IMR-90 (cell line): ENCODE data around the gene SLC8A1. TPM values are rescaled to one million over a fixed set of nuclear protein-coding genes. Genes with fewer than 3 reads are reported as not detected.

ENCODE experiments used
- ATAC-seq: fragments of 200-7000 bp; cut with Tn5 transposase; 2 replicates; pipeline ENCODE4 v1.9.1; 2020; ENCODE audit warnings: low read depth, mild to moderate bottlenecking, moderate library complexity
- BruUV-seq: library from RNA; stranded (reverse); fragments of 400-500 nt; replicated peaks from 2 replicates; lab custom pipeline; 2021; lab: Mats Ljungman, UMichigan
- CTCF ChIA-PET: fragments of 300-600 bp; formaldehyde crosslinking; extraction: SDS; loops from one replicate; lab custom pipeline; 2021; ENCODE audit warnings: antibody characterized with exemption; lab: Yijun Ruan, JAX
- POLR2A ChIA-PET: fragments of 300-600 bp; sonication (Branson Sonifier 250); formaldehyde crosslinking; loops from one replicate; lab custom pipeline; 2022; ENCODE audit warnings: antibody characterized with exemption; ENCODE audit not compliant: unreplicated experiment; lab: Charles Lee
- DNase-seq: peaks from one replicate; pipeline ENCODE4 v3.0.0; 2013
- H2AFZ ChIP-seq: replicated peaks from 2 replicates; pipeline ENCODE3; 2013; ENCODE audit warnings: low read length, mild to moderate bottlenecking; ENCODE audit not compliant: poor library complexity
- H2AK5ac ChIP-seq: 2 replicates; pipeline ENCODE4 v1.6.1; 2013; ENCODE audit warnings: low read depth, low read length, inconsistent platforms
- H2AK9ac ChIP-seq: replicated peaks from 2 replicates; pipeline ENCODE3; 2013; ENCODE audit warnings: mild to moderate bottlenecking, low read depth, low read length, moderate library complexity; ENCODE audit not compliant: poor library complexity
- H2BK120ac ChIP-seq: 2 replicates; pipeline ENCODE4 v1.6.1; 2013; ENCODE audit warnings: low read depth, low read length, inconsistent platforms
- H2BK15ac ChIP-seq: 3 replicates; pipeline ENCODE4 v1.6.1; 2013; ENCODE audit warnings: low read depth, low read length, inconsistent platforms
- H2BK20ac ChIP-seq: 2 replicates; pipeline ENCODE4 v1.6.1; 2013; ENCODE audit warnings: low read depth, mild to moderate bottlenecking, inconsistent platforms, low read length, moderate library complexity
- H2BK5ac ChIP-seq: 2 replicates; pipeline ENCODE4 v1.6.1; 2013; ENCODE audit warnings: mild to moderate bottlenecking, low read depth, low read length, inconsistent platforms; ENCODE audit not compliant: poor library complexity, severe bottlenecking
- H3K14ac ChIP-seq: replicated peaks from 2 replicates; pipeline ENCODE4 v1.6.1; 2013; ENCODE audit warnings: low read depth, low read length, inconsistent platforms
- H3K18ac ChIP-seq: 2 replicates; pipeline ENCODE4 v1.6.1; 2013; ENCODE audit warnings: low read depth, low read length, control low read depth
- H3K23ac ChIP-seq: 2 replicates; pipeline ENCODE4 v1.6.1; 2013; ENCODE audit warnings: low read depth, low read length, inconsistent platforms
- H3K27ac ChIP-seq: 2 replicates; pipeline ENCODE4 v1.5.1; 2013; ENCODE audit warnings: mild to moderate bottlenecking, control low read depth, low read length; ENCODE audit not compliant: insufficient read depth
- H3K27me3 ChIP-seq: 2 replicates; pipeline ENCODE4 v1.6.1; 2013; ENCODE audit warnings: low read length; ENCODE audit not compliant: control insufficient read depth, insufficient read depth
- H3K36me3 ChIP-seq: 2 replicates; pipeline ENCODE4 v1.6.1; 2013; ENCODE audit warnings: low read length, mixed read lengths; ENCODE audit not compliant: control insufficient read depth, insufficient read depth
- H3K4ac ChIP-seq: 2 replicates; pipeline ENCODE4 v1.6.1; 2013; ENCODE audit warnings: low read depth, low read length, inconsistent platforms
- H3K4me1 ChIP-seq: 2 replicates; pipeline ENCODE4 v1.6.1; 2013; ENCODE audit warnings: low read length, mixed read lengths; ENCODE audit not compliant: control insufficient read depth, insufficient read depth
- H3K4me2 ChIP-seq: 2 replicates; pipeline ENCODE4 v1.6.1; 2013; ENCODE audit warnings: low read depth, mild to moderate bottlenecking, control low read depth, low read length, moderate library complexity
- H3K4me3 ChIP-seq: 2 replicates; pipeline ENCODE4 v1.5.1; 2013; ENCODE audit warnings: low read depth, mild to moderate bottlenecking, control low read depth, low read length, moderate library complexity; ENCODE audit not compliant: insufficient read depth
- H3K56ac ChIP-seq: 2 replicates; pipeline ENCODE4 v1.6.1; 2013; ENCODE audit warnings: low read length, inconsistent platforms; ENCODE audit not compliant: insufficient read depth; ENCODE audit errors: extremely low read depth
- H3K79me1 ChIP-seq, 2 experiments: 2 replicates each; pipeline ENCODE4 v1.6.1; 2013; ENCODE audit warnings: low read length in 2 of 2, inconsistent platforms in 1 of 2, low read depth in 1 of 2
- H3K9ac ChIP-seq: 2 replicates; pipeline ENCODE4 v1.6.1; 2013; ENCODE audit warnings: low read depth, low read length, control low read depth
- H3K9me1 ChIP-seq: 2 replicates; pipeline ENCODE4 v1.6.1; 2013; ENCODE audit warnings: low read length, inconsistent platforms; ENCODE audit not compliant: insufficient read depth
- H3K9me3 ChIP-seq: 2 replicates; pipeline ENCODE4 v1.6.1; 2013; ENCODE audit warnings: low read length; ENCODE audit not compliant: control insufficient read depth, insufficient read depth
- H4K20me1 ChIP-seq: 2 replicates; pipeline ENCODE4 v1.6.1; 2013; ENCODE audit warnings: low read length, inconsistent platforms; ENCODE audit not compliant: insufficient read depth
- H4K5ac ChIP-seq: 2 replicates; pipeline ENCODE4 v1.6.1; 2013; ENCODE audit warnings: mild to moderate bottlenecking, low read depth, low read length, control low read depth
- H4K8ac ChIP-seq, 2 experiments: 2 replicates each; pipeline ENCODE4 v1.6.1; 2013; ENCODE audit warnings: low read depth in 2 of 2, low read length in 2 of 2, control low read depth in 1 of 2, inconsistent platforms in 1 of 2
- H4K91ac ChIP-seq: 2 replicates; pipeline ENCODE4 v1.6.1; 2013; ENCODE audit warnings: low read depth, low read length, inconsistent platforms; ENCODE audit not compliant: insufficient read depth
- BHLHE40 ChIP-seq: fragments of 150-350 bp; IDR thresholded peaks from 2 replicates; pipeline ENCODE4 v1.6.1; 2016; ENCODE audit warnings: mild to moderate bottlenecking, low read depth, low read length
- CEBPB ChIP-seq: IDR thresholded peaks from 2 replicates; pipeline ENCODE4 v1.6.1; 2012; ENCODE audit warnings: low read depth, low read length, improper control_type of control experiment
- MAZ ChIP-seq: IDR thresholded peaks from 2 replicates; pipeline ENCODE4 v1.6.1; 2012; ENCODE audit warnings: low read depth, mild to moderate bottlenecking, low read length, improper control_type of control experiment, moderate library complexity, borderline replicate concordance
- NFE2L2 ChIP-seq: fragments of 150-350 bp; IDR thresholded peaks from 2 replicates; pipeline ENCODE4 v1.6.1; 2016; ENCODE audit warnings: low read depth, mild to moderate bottlenecking, low read length
- RCOR1 ChIP-seq: IDR thresholded peaks from 2 replicates; pipeline ENCODE4 v1.6.1; 2012; ENCODE audit warnings: mild to moderate bottlenecking, low read length, improper control_type of control experiment; ENCODE audit not compliant: insufficient replicate concordance
- USF2 ChIP-seq: fragments of 150-350 bp; IDR thresholded peaks from 2 replicates; pipeline ENCODE4 v1.6.1; 2017; ENCODE audit warnings: mild to moderate bottlenecking, antibody characterized with exemption, low read length, low read depth
- whole genome bisulfite sequencing, 2 experiments: methylation state at CpG; one replicate each; pipeline versions ENCODE4 v1.1.5 to v1.1.7; 2013; ENCODE audit warnings: missing lambda C conversion rate in 2 of 2; ENCODE audit not compliant: insufficient read length in 1 of 2; ENCODE audit errors: extremely low coverage in 2 of 2; 5-methylcytosine and 5-hydroxymethylcytosine counted together
- dilution Hi-C: fragments of 300-500 bp; cut with HindIII; formaldehyde crosslinking; loops from one replicate; pipeline ENCODE4 v1.14.3; 2018; ENCODE audit warnings: low sequenced_read_pairs; ENCODE audit not compliant: unreplicated experiment
- in situ Hi-C: fragments of 300-500 bp; cut with MboI; formaldehyde crosslinking; loops from 3 replicates; pipeline ENCODE4 v1.14.3; 2019; ENCODE audit warnings: low sequenced_read_pairs, inconsistent platforms, mixed read lengths
- intact Hi-C: fragments of 100-400 bp; cut with micrococcal nuclease; formaldehyde crosslinking; loops from 2 replicates; pipeline ENCODE4 v1.10.0; 2022
- polyA plus RNA-seq, 3 experiments: library from polyadenylated mRNA; depleted of rRNA; stranded (reverse); fragments of >200 nt; gene quantifications; 2 replicates each; pipeline ENCODE4 v1.2.3, GENCODE V29; 2012; ENCODE audit warnings: low replicate concordance in 1 of 3
- total RNA-seq: library from RNA; depleted of rRNA; stranded (reverse); fragments of >200 nt; gene quantifications from 2 replicates; pipeline ENCODE4 v1.2.3, GENCODE V29; 2012

Gene SLC8A1
- total and polyA plus RNA-seq, 2 of the 4 experiments (the other 2 are of a cell fraction): 7.7 to 57.0 TPM

- Histone ChIP-seq H3K9ac (no peak overlapping the region), H3K4me3 (no peak overlapping the region), H3K4me2 (no peak overlapping the region), H3K27ac (no peak overlapping the region), H3K36me3 (no peaks in the 10 kb centered on the region), H3K27me3 (no peaks in the 10 kb centered on the region), H4K5ac (no peak overlapping the region), H3K18ac (no peak overlapping the region), H3K56ac (no peak overlapping the region), H2BK120ac (no peak overlapping the region), H2BK20ac (no peak overlapping the region), H2AFZ (no peak overlapping the region), H2BK5ac (no peak overlapping the region), H3K14ac (no peak overlapping the region), H4K91ac (no peak overlapping the region), H2AK9ac (no peak overlapping the region), H3K23ac (no peak overlapping the region), H4K8ac (no peak overlapping the region), H3K4me1 (no peaks in the 10 kb centered on the region), H3K9me3 (0 out of 2 replicates have a peak, but pooled peaks cover 2% of the 10 kb centered on the region), H3K9me1 (no peaks in the 10 kb centered on the region), H3K4ac (no peak overlapping the region), H2AK5ac (no peak overlapping the region), H4K20me1 (no peaks in the 10 kb centered on the region), H3K79me1 (no peaks in the 10 kb centered on the region), H2BK15ac (no peak overlapping the region)
- DNase-seq: peak; percentile 26
- TF ChIP-seq NFE2L2: no peak
- TF ChIP-seq RCOR1: no peak
- TF ChIP-seq USF2: no peak
- no peak for TF ChIP-seq MAZ
- no peak for TF ChIP-seq CEBPB
- TF ChIP-seq BHLHE40: no peak
- no peak for ATAC-seq
- ChIA-PET POLR2A (no interaction called here), CTCF (no interaction called here)
- WGBS, 2 experiments: 100% methylated on average over 1 of the region's 5 CpGs; no CpG with 5 or more reads in 1 of the 2 experiments
- dilution Hi-C loops (no loop called here), intact Hi-C loops (loop anchor here (5.0 kb wide), 1 partner anchor 782 kb away; no protein-coding TSS in a partner anchor), in situ Hi-C loops (loop anchor here (25.0 kb wide), 1 partner anchor 282 kb away; no protein-coding TSS in a partner anchor)
- no TSS peak for BruUV-seq
Observed at GRCh38 chr2:40480596-40480995, 28.7 kb upstream of the SLC8A1 start.
